GM23338 (cell line): ENCODE data around the gene LRRC27. TPM values are rescaled to one million over a fixed set of nuclear protein-coding genes. Genes with fewer than 3 reads are reported as not detected.

Source experiments
- ATAC-seq: fragments of 200-7000 bp; cut with Tn5 transposase; 3 replicates; pipeline ENCODE4 v1.9.1; 2020
- DNase-seq: peaks from one replicate; pipeline ENCODE4 v3.0.0-alpha.2; 2015; ENCODE audit warnings: low spot score
- H2AFZ ChIP-seq: fragments of 200-600 bp; sonication (generic); 2 replicates; pipeline ENCODE4 v1.8.0; 2016; ENCODE audit warnings: antibody characterized with exemption, mild to moderate bottlenecking, moderate library complexity
- H3F3A ChIP-seq: fragments of 200-600 bp; sonication (generic); replicated peaks from 2 replicates; pipeline ENCODE4 v1.8.0; 2017; ENCODE audit warnings: antibody characterized with exemption, mixed run types, low read depth
- H3K27ac ChIP-seq: fragments of 200-600 bp; sonication (generic); 2 replicates; pipeline ENCODE4 v1.6.1; 2016; ENCODE audit warnings: low read depth
- H3K27me3 ChIP-seq: fragments of 200-600 bp; sonication (generic); 2 replicates; pipeline ENCODE4 v1.8.0; 2016; ENCODE audit warnings: mild to moderate bottlenecking, mixed run types, moderate library complexity; ENCODE audit not compliant: insufficient read depth
- H3K36me3 ChIP-seq: fragments of 200-600 bp; sonication (generic); 2 replicates; pipeline ENCODE4 v1.8.0; 2016; ENCODE audit warnings: mild to moderate bottlenecking; ENCODE audit not compliant: insufficient read depth
- H3K4me1 ChIP-seq: fragments of 200-600 bp; sonication (generic); 2 replicates; pipeline ENCODE4 v1.8.0; 2016; ENCODE audit warnings: mild to moderate bottlenecking, moderate library complexity; ENCODE audit not compliant: insufficient read depth
- H3K4me2 ChIP-seq: fragments of 200-600 bp; sonication (generic); 2 replicates; pipeline ENCODE4 v1.7.1; 2017; ENCODE audit warnings: mixed run types
- H3K4me3 ChIP-seq: fragments of 200-600 bp; sonication (generic); 2 replicates; pipeline ENCODE4 v1.6.1; 2016; ENCODE audit warnings: mixed run types
- H3K79me2 ChIP-seq: fragments of 200-600 bp; sonication (generic); replicated peaks from 2 replicates; pipeline ENCODE4 v1.8.0; 2017; ENCODE audit warnings: mild to moderate bottlenecking; ENCODE audit not compliant: insufficient read depth
- H3K9me2 ChIP-seq: fragments of 200-600 bp; sonication (generic); 2 replicates; pipeline ENCODE4 v1.8.0; 2017; ENCODE audit not compliant: insufficient read depth
- H4K20me1 ChIP-seq: fragments of 200-600 bp; sonication (generic); replicated peaks from 2 replicates; pipeline ENCODE4 v1.8.0; 2017; ENCODE audit warnings: mild to moderate bottlenecking; ENCODE audit not compliant: insufficient read depth
- H3K27ac Mint-ChIP-seq: 2 replicates; pipeline ENCODE4 v1.8.0; 2020; ENCODE audit warnings: inconsistent platforms, mild to moderate bottlenecking, moderate library complexity, mixed read lengths
- H3K27me3 Mint-ChIP-seq: 3 replicates; pipeline ENCODE4 v1.8.0; 2022; ENCODE audit warnings: low read depth, mild to moderate bottlenecking, moderate library complexity, mixed read lengths, inconsistent platforms; ENCODE audit not compliant: insufficient read depth, poor library complexity
- H3K36me3 Mint-ChIP-seq: 3 replicates; pipeline ENCODE4 v1.8.0; 2021; ENCODE audit warnings: low read depth, mild to moderate bottlenecking, inconsistent platforms, moderate library complexity, mixed read lengths
- H3K4me1 Mint-ChIP-seq: 3 replicates; pipeline ENCODE4 v1.8.0; 2020; ENCODE audit warnings: mild to moderate bottlenecking, inconsistent platforms, mixed read lengths
- H3K4me3 Mint-ChIP-seq: 3 replicates; pipeline ENCODE4 v1.8.0; 2021; ENCODE audit warnings: moderate library complexity, mild to moderate bottlenecking, inconsistent platforms, mixed read lengths
- H3K9me3 Mint-ChIP-seq: 3 replicates; pipeline ENCODE4 v1.8.0; 2020; ENCODE audit warnings: moderate library complexity, mild to moderate bottlenecking, inconsistent platforms, mixed read lengths
- CREB1 ChIP-seq: fragments of 250-450 bp; sonication (Bioruptor Pico); IDR thresholded peaks from 2 replicates; pipeline ENCODE4 v1.5.0; 2020; ENCODE audit warnings: low read depth, mild to moderate bottlenecking, moderate library complexity
- EZH2 ChIP-seq: fragments of 200-600 bp; sonication (generic); IDR thresholded peaks from one replicate; pipeline ENCODE4 v1.8.0; 2017; ENCODE audit warnings: antibody characterized with exemption, mild to moderate bottlenecking, low read depth; ENCODE audit not compliant: unreplicated experiment
- EZH2phosphoT487 ChIP-seq: fragments of 200-600 bp; sonication (generic); IDR thresholded peaks from one replicate; pipeline ENCODE4 v1.8.1; 2018; ENCODE audit warnings: antibody characterized with exemption; ENCODE audit not compliant: unreplicated experiment
- JUNB ChIP-seq: IDR thresholded peaks from one replicate; pipeline ENCODE4 v1.6.1; 2016; ENCODE audit warnings: antibody characterized with exemption; ENCODE audit not compliant: unreplicated experiment
- NANOG ChIP-seq: IDR thresholded peaks from 2 replicates; pipeline ENCODE4 v1.6.1; 2016; ENCODE audit warnings: antibody characterized with exemption, borderline replicate concordance
- POLR2AphosphoS5 ChIP-seq: IDR thresholded peaks from 2 replicates; pipeline ENCODE4 v1.6.1; 2016; ENCODE audit warnings: antibody characterized with exemption, low read depth
- STAT1 ChIP-seq: IDR thresholded peaks from one replicate; pipeline ENCODE4 v1.6.1; 2016; ENCODE audit warnings: antibody characterized with exemption; ENCODE audit not compliant: unreplicated experiment
- ZNF114 ChIP-seq: fragments of 250-450 bp; sonication (Bioruptor Pico); IDR thresholded peaks from 2 replicates; pipeline ENCODE4 v1.5.0; 2020; ENCODE audit warnings: mild to moderate bottlenecking, moderate library complexity
- ZNF331 ChIP-seq: fragments of 250-450 bp; sonication (Bioruptor Pico); IDR thresholded peaks from 2 replicates; pipeline ENCODE4 v1.5.0; 2020; ENCODE audit warnings: low read depth, mild to moderate bottlenecking, moderate library complexity
- polyA plus RNA-seq: library from polyadenylated mRNA; unstranded; fragments of >200 nt; fragmentation: Nextera tagmentation; extraction: Ambion mirVana; gene quantifications from 2 replicates; pipeline ENCODE4 v1.2.1, GENCODE V29; 2016
- total RNA-seq: library from RNA; depleted of rRNA; stranded (reverse); fragments of >200 nt; shearing (Covaris generic); gene quantifications from 2 replicates; pipeline ENCODE4 v1.2.3, GENCODE V29; 2014
- TF ChIP-seq, protein P1 (sequence below): IDR thresholded peaks from one replicate; pipeline ENCODE4 v1.6.1; 2018; ENCODE audit warnings: antibody characterized with exemption; ENCODE audit not compliant: unreplicated experiment
- TF ChIP-seq, protein P2 (sequence below): IDR thresholded peaks from 2 replicates; pipeline ENCODE4 v1.6.1; 2016; ENCODE audit warnings: antibody characterized with exemption
- TF ChIP-seq, protein P3 (sequence below), 2 experiments: fragments of 200-600 bp in 1 of 2; sonication (generic) in 1 of 2; conservative IDR thresholded peaks; 2 replicates each; pipeline versions ENCODE4 v1.5.1 to v1.6.1; 2016 to 2017; ENCODE audit warnings: antibody characterized with exemption in 2 of 2, low read depth in 2 of 2, mild to moderate bottlenecking in 2 of 2, moderate library complexity in 1 of 2
- TF ChIP-seq, protein P4 (sequence below): fragments of 250-450 bp; sonication (Bioruptor Pico); IDR thresholded peaks from 2 replicates; pipeline ENCODE4 v1.5.0; 2020; ENCODE audit warnings: mild to moderate bottlenecking, moderate library complexity

LRRC27 gene
- total and polyA plus RNA-seq, 2 experiments from 2014 or later: 2.9 to 3.5 TPM

DNA sequence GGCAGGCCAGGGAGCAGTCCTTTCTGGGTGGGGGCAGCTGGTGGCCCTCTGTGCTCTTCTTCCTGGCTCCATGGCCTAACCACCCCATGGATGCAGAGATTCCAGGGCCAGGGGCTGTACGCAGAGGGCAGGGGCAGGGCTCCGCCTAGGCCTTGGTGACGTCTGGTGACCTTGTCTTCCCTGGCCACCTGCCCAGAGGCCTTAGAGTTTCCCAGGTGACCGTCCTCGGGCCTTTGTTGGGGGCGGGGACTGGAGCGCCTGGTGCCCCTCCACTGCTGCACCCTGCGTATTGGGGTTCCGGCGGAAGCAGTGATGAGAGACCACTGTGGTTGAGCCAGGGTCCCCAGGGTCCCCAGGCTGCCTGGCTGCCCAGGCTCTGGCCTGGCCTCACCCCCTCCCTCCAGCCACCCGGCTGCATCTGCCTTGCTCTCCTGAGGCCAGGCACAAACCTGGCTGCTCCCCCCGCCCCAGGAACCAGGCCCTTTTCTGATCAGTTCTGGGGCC, 75.3 kb downstream of the LRRC27 start:
- no peaks in the 10 kb centered on the region for H3K79me2 ChIP-seq
- no peaks in the 10 kb centered on the region for H3K9me2 ChIP-seq
- Mint-ChIP-seq H3K4me1 (peaks cover 37% of the 10 kb centered on the region), H3K4me3 (peak overlapping the region; percentile 63), H3K27ac (peak overlapping the region; percentile 99), H3K9me3 (peaks cover 2% of the 10 kb centered on the region; the same call in 1 of the 3 replicates), H3K27me3 (peaks cover 14% of the 10 kb centered on the region), H3K36me3 (peaks cover 11% of the 10 kb centered on the region)
- H3F3A ChIP-seq: 0 out of 2 replicates have a peak, but pooled peaks cover 6% of the 10 kb centered on the region
- H3K27ac ChIP-seq: peak overlapping the region; percentile 78; the same call in 1 of the 2 replicates
- peaks cover 25% of the 10 kb centered on the region; the same call in 1 of the 2 replicates for H3K4me1 ChIP-seq
- no peaks in the 10 kb centered on the region for H3K36me3 ChIP-seq
- no peaks in the 10 kb centered on the region for H4K20me1 ChIP-seq
- H3K4me3 ChIP-seq: no peak overlapping the region
- DNase-seq (no peak), ATAC-seq (no peak)
- TF ChIP-seq CREB1 (CRISPR knock-in tag): no peak
- TF ChIP-seq, protein P1, sequence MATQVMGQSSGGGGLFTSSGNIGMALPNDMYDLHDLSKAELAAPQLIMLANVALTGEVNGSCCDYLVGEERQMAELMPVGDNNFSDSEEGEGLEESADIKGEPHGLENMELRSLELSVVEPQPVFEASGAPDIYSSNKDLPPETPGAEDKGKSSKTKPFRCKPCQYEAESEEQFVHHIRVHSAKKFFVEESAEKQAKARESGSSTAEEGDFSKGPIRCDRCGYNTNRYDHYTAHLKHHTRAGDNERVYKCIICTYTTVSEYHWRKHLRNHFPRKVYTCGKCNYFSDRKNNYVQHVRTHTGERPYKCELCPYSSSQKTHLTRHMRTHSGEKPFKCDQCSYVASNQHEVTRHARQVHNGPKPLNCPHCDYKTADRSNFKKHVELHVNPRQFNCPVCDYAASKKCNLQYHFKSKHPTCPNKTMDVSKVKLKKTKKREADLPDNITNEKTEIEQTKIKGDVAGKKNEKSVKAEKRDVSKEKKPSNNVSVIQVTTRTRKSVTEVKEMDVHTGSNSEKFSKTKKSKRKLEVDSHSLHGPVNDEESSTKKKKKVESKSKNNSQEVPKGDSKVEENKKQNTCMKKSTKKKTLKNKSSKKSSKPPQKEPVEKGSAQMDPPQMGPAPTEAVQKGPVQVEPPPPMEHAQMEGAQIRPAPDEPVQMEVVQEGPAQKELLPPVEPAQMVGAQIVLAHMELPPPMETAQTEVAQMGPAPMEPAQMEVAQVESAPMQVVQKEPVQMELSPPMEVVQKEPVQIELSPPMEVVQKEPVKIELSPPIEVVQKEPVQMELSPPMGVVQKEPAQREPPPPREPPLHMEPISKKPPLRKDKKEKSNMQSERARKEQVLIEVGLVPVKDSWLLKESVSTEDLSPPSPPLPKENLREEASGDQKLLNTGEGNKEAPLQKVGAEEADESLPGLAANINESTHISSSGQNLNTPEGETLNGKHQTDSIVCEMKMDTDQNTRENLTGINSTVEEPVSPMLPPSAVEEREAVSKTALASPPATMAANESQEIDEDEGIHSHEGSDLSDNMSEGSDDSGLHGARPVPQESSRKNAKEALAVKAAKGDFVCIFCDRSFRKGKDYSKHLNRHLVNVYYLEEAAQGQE: no peak
- TF ChIP-seq, protein P2, sequence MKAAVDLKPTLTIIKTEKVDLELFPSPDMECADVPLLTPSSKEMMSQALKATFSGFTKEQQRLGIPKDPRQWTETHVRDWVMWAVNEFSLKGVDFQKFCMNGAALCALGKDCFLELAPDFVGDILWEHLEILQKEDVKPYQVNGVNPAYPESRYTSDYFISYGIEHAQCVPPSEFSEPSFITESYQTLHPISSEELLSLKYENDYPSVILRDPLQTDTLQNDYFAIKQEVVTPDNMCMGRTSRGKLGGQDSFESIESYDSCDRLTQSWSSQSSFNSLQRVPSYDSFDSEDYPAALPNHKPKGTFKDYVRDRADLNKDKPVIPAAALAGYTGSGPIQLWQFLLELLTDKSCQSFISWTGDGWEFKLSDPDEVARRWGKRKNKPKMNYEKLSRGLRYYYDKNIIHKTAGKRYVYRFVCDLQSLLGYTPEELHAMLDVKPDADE: no peak
- TF ChIP-seq JUNB: no peak
- TF ChIP-seq POLR2AphosphoS5: no peak
- no peak for TF ChIP-seq ZNF114 (CRISPR knock-in tag)
- TF ChIP-seq NANOG: no peak
- TF ChIP-seq, protein P3, sequence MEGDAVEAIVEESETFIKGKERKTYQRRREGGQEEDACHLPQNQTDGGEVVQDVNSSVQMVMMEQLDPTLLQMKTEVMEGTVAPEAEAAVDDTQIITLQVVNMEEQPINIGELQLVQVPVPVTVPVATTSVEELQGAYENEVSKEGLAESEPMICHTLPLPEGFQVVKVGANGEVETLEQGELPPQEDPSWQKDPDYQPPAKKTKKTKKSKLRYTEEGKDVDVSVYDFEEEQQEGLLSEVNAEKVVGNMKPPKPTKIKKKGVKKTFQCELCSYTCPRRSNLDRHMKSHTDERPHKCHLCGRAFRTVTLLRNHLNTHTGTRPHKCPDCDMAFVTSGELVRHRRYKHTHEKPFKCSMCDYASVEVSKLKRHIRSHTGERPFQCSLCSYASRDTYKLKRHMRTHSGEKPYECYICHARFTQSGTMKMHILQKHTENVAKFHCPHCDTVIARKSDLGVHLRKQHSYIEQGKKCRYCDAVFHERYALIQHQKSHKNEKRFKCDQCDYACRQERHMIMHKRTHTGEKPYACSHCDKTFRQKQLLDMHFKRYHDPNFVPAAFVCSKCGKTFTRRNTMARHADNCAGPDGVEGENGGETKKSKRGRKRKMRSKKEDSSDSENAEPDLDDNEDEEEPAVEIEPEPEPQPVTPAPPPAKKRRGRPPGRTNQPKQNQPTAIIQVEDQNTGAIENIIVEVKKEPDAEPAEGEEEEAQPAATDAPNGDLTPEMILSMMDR (conservative IDR thresholded peaks at IDR 0.05; ENCODE audit: low read depth in 2 of 2): no peak
- no peak for TF ChIP-seq ZNF331 (CRISPR knock-in tag)
- no peak for TF ChIP-seq EZH2phosphoT487
- no peak for TF ChIP-seq STAT1
- TF ChIP-seq, protein P4, sequence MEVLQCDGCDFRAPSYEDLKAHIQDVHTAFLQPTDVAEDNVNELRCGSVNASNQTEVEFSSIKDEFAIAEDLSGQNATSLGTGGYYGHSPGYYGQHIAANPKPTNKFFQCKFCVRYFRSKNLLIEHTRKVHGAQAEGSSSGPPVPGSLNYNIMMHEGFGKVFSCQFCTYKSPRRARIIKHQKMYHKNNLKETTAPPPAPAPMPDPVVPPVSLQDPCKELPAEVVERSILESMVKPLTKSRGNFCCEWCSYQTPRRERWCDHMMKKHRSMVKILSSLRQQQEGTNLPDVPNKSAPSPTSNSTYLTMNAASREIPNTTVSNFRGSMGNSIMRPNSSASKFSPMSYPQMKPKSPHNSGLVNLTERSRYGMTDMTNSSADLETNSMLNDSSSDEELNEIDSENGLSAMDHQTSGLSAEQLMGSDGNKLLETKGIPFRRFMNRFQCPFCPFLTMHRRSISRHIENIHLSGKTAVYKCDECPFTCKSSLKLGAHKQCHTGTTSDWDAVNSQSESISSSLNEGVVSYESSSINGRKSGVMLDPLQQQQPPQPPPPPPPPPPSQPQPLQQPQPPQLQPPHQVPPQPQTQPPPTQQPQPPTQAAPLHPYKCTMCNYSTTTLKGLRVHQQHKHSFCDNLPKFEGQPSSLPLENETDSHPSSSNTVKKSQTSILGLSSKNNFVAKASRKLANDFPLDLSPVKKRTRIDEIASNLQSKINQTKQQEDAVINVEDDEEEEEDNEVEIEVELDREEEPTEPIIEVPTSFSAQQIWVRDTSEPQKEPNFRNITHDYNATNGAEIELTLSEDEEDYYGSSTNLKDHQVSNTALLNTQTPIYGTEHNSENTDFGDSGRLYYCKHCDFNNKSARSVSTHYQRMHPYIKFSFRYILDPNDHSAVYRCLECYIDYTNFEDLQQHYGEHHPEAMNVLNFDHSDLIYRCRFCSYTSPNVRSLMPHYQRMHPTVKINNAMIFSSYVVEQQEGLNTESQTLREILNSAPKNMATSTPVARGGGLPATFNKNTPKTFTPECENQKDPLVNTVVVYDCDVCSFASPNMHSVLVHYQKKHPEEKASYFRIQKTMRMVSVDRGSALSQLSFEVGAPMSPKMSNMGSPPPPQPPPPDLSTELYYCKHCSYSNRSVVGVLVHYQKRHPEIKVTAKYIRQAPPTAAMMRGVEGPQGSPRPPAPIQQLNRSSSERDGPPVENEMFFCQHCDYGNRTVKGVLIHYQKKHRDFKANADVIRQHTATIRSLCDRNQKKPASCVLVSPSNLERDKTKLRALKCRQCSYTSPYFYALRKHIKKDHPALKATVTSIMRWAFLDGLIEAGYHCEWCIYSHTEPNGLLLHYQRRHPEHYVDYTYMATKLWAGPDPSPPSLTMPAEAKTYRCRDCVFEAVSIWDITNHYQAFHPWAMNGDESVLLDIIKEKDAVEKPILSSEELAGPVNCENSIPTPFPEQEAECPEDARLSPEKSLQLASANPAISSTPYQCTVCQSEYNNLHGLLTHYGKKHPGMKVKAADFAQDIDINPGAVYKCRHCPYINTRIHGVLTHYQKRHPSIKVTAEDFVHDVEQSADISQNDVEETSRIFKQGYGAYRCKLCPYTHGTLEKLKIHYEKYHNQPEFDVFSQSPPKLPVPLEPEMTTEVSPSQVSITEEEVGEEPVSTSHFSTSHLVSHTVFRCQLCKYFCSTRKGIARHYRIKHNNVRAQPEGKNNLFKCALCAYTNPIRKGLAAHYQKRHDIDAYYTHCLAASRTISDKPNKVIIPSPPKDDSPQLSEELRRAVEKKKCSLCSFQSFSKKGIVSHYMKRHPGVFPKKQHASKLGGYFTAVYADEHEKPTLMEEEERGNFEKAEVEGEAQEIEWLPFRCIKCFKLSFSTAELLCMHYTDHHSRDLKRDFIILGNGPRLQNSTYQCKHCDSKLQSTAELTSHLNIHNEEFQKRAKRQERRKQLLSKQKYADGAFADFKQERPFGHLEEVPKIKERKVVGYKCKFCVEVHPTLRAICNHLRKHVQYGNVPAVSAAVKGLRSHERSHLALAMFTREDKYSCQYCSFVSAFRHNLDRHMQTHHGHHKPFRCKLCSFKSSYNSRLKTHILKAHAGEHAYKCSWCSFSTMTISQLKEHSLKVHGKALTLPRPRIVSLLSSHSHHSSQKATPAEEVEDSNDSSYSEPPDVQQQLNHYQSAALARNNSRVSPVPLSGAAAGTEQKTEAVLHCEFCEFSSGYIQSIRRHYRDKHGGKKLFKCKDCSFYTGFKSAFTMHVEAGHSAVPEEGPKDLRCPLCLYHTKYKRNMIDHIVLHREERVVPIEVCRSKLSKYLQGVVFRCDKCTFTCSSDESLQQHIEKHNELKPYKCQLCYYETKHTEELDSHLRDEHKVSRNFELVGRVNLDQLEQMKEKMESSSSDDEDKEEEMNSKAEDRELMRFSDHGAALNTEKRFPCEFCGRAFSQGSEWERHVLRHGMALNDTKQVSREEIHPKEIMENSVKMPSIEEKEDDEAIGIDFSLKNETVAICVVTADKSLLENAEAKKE (CRISPR knock-in tag): no peak
- no peak for TF ChIP-seq EZH2
- no peaks in the 10 kb centered on the region for H3K27me3 ChIP-seq
- H3K4me2 ChIP-seq: peak overlapping the region; percentile 78
- H2AFZ ChIP-seq: no peak overlapping the region
